ENCODE results near the gene TMPRSS13. TPM values are rescaled to one million over a fixed set of nuclear protein-coding genes. Genes with fewer than 3 reads are reported as not detected.
A peak's percentile ranks its signal among the peaks of the same experiment; 100 is the strongest.
"Not testable (repeated sequence)": the region's sequence is repeated elsewhere in the genome, so short reads cannot be mapped to it uniquely, and the experiment has no call there.

The TMPRSS13 gene
- total RNA-seq, 2 experiments from 2014 or later: 2.0 to 2.6 TPM

GRCh38 chr11:117873828-117874125, 55.4 kb downstream of the TMPRSS13 start:
- H3K27me3 Mint-ChIP-seq: peaks cover 46% of the 10 kb centered on the region
- H3K36me3 Mint-ChIP-seq: no peaks in the 10 kb centered on the region
- ChIA-PET POLR2A (no interaction called here), CTCF (interaction anchor here (1.2 kb wide), 1 partner anchor 73 kb away, joined by 5 read pairs; no protein-coding TSS in a partner anchor)
- no peak overlapping the region for H3K4me3 Mint-ChIP-seq
- H3K27ac Mint-ChIP-seq: no peak overlapping the region
- no peak for DNase-seq
- H3K4me1 Mint-ChIP-seq (ENCODE audit: low read depth): peaks cover 21% of the 10 kb centered on the region
- intact Hi-C loops (cut with micrococcal nuclease): no loop called here
- H3K9me3 Mint-ChIP-seq: no peaks in the 10 kb centered on the region

DNA sequence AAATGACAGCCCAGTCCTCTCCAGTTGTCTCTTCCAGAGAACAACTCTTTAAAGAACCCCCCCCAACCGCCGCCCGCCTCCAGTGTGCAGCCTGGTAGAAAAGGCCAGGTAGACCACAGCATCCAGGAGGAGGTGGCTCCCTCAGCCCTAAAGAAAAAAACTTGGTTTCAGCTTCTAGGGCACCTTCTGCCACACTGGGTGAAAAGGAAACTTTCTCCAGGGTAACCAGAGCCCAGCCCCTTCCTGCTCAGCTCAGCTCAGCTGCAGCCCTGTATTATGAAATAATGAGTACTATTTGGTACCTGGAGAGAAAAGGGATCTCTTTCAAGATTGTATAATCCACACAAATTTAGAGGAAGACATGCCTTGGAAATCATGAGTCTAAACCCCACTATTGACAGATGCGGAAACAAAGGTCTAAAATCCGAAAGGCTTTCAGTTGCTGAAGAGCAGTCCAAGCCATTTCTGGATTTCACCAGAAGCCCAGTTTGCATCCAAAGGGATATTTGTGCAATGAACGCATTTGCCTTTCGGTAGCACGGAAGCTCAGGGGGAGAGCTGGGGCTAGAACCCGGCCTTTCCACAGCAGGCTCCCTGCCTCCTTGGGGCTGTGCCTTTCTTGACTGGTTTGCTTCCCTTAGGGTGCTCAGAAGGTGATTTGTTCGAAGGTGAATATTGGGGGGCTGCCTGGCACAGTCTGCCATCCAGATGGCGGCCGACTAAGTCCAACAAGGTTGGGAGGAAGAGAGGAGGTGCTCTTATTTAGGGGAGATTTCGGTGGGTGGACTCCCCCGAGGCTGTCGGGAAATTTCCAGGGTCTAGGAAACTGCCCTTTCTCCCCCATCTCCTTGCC, 56.0 kb downstream of the TMPRSS13 start:
- H3K9me3 Mint-ChIP-seq: no peaks in the 10 kb centered on the region
- H3K4me1 Mint-ChIP-seq (ENCODE audit: low read depth): peaks cover 23% of the 10 kb centered on the region
- no peak overlapping the region for H3K27ac Mint-ChIP-seq
- no peak for DNase-seq
- CTCF ChIA-PET: interaction anchor here (1.2 kb wide), 1 partner anchor 73 kb away, joined by 5 read pairs; no protein-coding TSS in a partner anchor
- peaks cover 41% of the 10 kb centered on the region for H3K27me3 Mint-ChIP-seq
- intact Hi-C loops (cut with micrococcal nuclease): no loop called here
- H3K36me3 Mint-ChIP-seq: no peaks in the 10 kb centered on the region
- H3K4me3 Mint-ChIP-seq: no peak overlapping the region
- POLR2A ChIA-PET: no interaction called here

DNA sequence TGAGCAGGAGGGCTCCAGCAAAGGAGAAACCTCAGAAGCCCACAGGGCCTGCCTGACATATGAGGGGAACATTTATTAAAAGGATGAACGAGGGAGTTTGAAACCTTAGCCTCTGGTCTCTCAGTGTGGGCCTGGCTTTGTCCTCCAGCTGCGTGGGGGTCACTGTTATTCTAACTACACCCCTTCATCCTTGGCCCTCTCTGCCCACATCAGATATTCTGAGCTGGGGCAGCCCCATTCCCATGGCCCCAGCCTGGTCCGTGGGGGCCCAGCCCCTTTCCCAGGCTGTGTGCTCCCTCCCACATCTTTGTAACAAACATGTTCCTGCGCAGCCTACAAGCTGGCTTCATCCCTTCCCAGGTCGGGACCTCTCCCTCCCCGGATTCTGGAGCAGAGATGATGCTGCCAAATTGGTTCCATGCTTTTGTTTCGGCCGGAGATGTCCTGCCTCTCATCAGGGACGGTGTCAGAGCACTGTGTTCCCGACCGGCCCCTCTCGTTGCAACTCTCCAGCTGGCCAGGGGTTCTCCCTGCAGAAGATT, 56.7 kb downstream of the TMPRSS13 start:
- Mint-ChIP-seq H3K4me1 (ENCODE audit: low read depth) (peaks cover 27% of the 10 kb centered on the region), H3K27ac (no peak overlapping the region), H3K4me3 (no peak overlapping the region), H3K9me3 (no peaks in the 10 kb centered on the region), H3K27me3 (peaks cover 37% of the 10 kb centered on the region), H3K36me3 (no peaks in the 10 kb centered on the region)
- DNase-seq: no peak
- intact Hi-C loops (cut with micrococcal nuclease): no loop called here
- ChIA-PET POLR2A (no interaction called here), CTCF (interaction anchor here (1.2 kb wide), 1 partner anchor 74 kb away, joined by 5 read pairs; no protein-coding TSS in a partner anchor)

GRCh38 chr11:117871784-117872183, 57.4 kb downstream of the TMPRSS13 start:
- Mint-ChIP-seq H3K9me3 (no peaks in the 10 kb centered on the region), H3K27ac (no peak overlapping the region), H3K27me3 (peaks cover 30% of the 10 kb centered on the region), H3K36me3 (no peaks in the 10 kb centered on the region), H3K4me1 (ENCODE audit: low read depth) (peaks cover 27% of the 10 kb centered on the region), H3K4me3 (no peak overlapping the region)
- POLR2A ChIA-PET: no interaction called here
- no peak for DNase-seq
- CTCF ChIA-PET: no interaction called here
- intact Hi-C loops (cut with micrococcal nuclease): no loop called here

GRCh38 chr11:117871160-117871559, 58.0 kb downstream of the TMPRSS13 start:
- Mint-ChIP-seq H3K4me3 (no peak overlapping the region), H3K27ac (no peak overlapping the region), H3K27me3 (peaks cover 27% of the 10 kb centered on the region), H3K4me1 (ENCODE audit: low read depth) (peaks cover 25% of the 10 kb centered on the region), H3K9me3 (no peaks in the 10 kb centered on the region), H3K36me3 (no peaks in the 10 kb centered on the region)
- ChIA-PET CTCF (no interaction called here), POLR2A (no interaction called here)
- DNase-seq: no peak
- intact Hi-C loops (cut with micrococcal nuclease): no loop called here

GRCh38 chr11:117870103-117870952, 58.9 kb downstream of the TMPRSS13 start:
- no peak overlapping the region for H3K27ac Mint-ChIP-seq
- peaks cover 20% of the 10 kb centered on the region for H3K27me3 Mint-ChIP-seq
- POLR2A ChIA-PET: no interaction called here
- CTCF ChIA-PET: no interaction called here
- H3K4me3 Mint-ChIP-seq: no peak overlapping the region
- no peak for DNase-seq
- peaks cover 18% of the 10 kb centered on the region for H3K4me1 Mint-ChIP-seq (ENCODE audit: low read depth)
- intact Hi-C loops (cut with micrococcal nuclease): no loop called here
- H3K36me3 Mint-ChIP-seq: no peaks in the 10 kb centered on the region
- H3K9me3 Mint-ChIP-seq: no peaks in the 10 kb centered on the region

DNA sequence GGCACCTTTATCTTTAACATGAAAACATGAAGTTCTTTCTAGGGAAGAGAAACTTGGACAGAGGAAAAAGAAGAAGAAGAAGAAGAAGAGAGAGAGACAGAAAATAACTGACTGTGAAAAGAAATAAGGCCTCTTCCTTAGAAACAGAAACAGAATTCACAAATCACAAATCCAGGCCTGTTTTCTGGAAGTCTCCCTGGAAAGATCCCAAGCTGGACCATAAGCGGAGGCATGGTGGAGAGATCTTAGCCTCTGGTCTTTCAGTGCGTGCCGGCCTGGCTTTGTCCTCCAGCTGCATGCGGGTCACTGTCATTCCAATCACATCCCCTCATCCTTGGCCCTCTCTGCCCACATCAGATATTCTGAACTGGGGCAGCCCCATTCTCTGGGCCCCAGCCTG, 59.6 kb downstream of the TMPRSS13 start:
- CTCF ChIA-PET: no interaction called here
- POLR2A ChIA-PET: no interaction called here
- intact Hi-C loops (cut with micrococcal nuclease): no loop called here
- Mint-ChIP-seq H3K27ac (no peak overlapping the region), H3K36me3 (no peaks in the 10 kb centered on the region), H3K4me1 (ENCODE audit: low read depth) (peaks cover 13% of the 10 kb centered on the region), H3K4me3 (no peak overlapping the region), H3K9me3 (no peaks in the 10 kb centered on the region), H3K27me3 (peaks cover 15% of the 10 kb centered on the region)
- DNase-seq: no peak

DNA sequence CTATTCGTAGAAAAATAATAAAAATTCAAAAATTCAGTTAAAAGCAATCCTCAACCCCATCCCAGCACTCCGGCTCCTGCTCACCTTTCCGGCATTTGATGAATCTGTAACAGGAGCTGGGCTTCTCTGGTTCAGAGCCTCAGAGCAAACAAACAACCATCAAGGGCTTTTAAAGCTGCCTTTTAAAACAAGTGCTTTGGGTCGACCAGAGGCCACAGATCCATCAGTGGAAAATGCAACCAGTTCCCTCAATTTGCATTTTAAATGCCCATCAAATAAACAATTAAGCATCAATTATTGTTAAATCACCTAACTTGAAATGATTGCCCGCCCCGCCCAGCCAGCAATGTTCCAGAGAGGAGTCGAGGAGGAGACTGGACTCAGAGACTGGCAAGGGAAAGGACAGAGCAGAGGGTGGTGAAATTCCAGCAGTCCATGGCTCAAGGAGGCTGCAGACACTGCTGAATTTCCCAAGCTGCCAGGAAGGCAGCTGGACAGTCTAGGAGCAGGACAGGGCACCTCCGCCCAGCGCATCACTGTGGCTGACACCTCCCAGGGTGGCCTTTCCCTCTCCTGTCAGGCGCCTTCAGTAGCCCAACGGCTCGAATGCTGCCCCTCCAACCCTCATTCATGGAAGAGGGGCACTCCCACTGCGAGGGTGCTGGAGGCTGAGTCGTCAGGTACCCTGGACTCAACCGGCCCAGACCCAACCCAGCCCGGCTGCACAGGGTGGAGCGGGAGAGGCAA, 60.2 kb downstream of the TMPRSS13 start:
- peaks cover 11% of the 10 kb centered on the region for H3K27me3 Mint-ChIP-seq

DNA sequence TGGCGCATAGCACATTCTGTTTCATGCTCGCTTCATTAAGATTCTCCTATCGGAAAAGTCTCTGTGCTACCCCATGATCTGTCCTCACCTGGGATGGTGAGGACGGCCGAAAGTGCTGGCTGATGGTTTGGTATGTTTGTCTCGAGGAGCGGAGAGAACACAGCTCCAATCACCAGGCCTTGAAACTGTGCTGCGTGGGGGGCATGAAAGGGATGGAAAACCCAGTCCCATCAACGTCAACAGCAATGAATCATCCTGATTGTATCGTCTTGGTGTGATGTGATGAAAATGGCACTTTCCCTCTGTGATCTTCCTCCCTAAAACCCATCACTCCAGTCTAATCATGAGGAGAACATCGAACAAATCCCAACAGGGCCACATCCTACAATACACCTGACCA, 61.1 kb downstream of the TMPRSS13 start:
- H3K9me3 Mint-ChIP-seq: no peaks in the 10 kb centered on the region
- POLR2A ChIA-PET: interaction anchor here (0.7 kb wide), 1 partner anchor 304 kb away, joined by 3 read pairs; no protein-coding TSS in a partner anchor
- CTCF ChIA-PET: interaction anchor here (0.7 to 1.2 kb wide), 3 partner anchors 37 to 185 kb away, joined by 3 to 6 read pairs (median 5); no protein-coding TSS in a partner anchor
- peak; percentile 40 for DNase-seq
- H3K27me3 Mint-ChIP-seq: peaks cover 7% of the 10 kb centered on the region
- no peaks in the 10 kb centered on the region for H3K36me3 Mint-ChIP-seq
- peaks cover 8% of the 10 kb centered on the region for H3K4me1 Mint-ChIP-seq (ENCODE audit: low read depth)
- intact Hi-C loops (cut with micrococcal nuclease): no loop called here
- H3K4me3 Mint-ChIP-seq: no peak overlapping the region
- no peak overlapping the region for H3K27ac Mint-ChIP-seq

More for the DNA sequence above, 60.2 kb downstream of the TMPRSS13 start:
- POLR2A ChIA-PET: no interaction called here
- DNase-seq: no peak
- no peak overlapping the region for H3K4me3 Mint-ChIP-seq
- H3K27ac Mint-ChIP-seq: no peak overlapping the region
- intact Hi-C loops (cut with micrococcal nuclease): no loop called here
- peaks cover 11% of the 10 kb centered on the region for H3K4me1 Mint-ChIP-seq (ENCODE audit: low read depth)
- H3K36me3 Mint-ChIP-seq: no peaks in the 10 kb centered on the region
- H3K9me3 Mint-ChIP-seq: no peaks in the 10 kb centered on the region
- CTCF ChIA-PET: no interaction called here

GRCh38 chr11:117866526-117866925, 62.7 kb downstream of the TMPRSS13 start:
- CTCF ChIA-PET: interaction anchor here (0.6 to 1.2 kb wide), 3 partner anchors 22 to 187 kb away, joined by 3 read pairs; no protein-coding TSS in a partner anchor
- no peaks in the 10 kb centered on the region for H3K27me3 Mint-ChIP-seq

GRCh38 chr11:117865546-117865945, 63.7 kb downstream of the TMPRSS13 start:
- POLR2A ChIA-PET; H3K36me3 Mint-ChIP-seq; H3K4me3 Mint-ChIP-seq; intact Hi-C loops (cut with micrococcal nuclease); H3K27ac Mint-ChIP-seq; H3K27me3 Mint-ChIP-seq; DNase-seq; H3K4me1 Mint-ChIP-seq (ENCODE audit: low read depth); H3K9me3 Mint-ChIP-seq: not testable (repeated sequence)
- CTCF ChIA-PET: interaction anchor here (0.7 to 1.7 kb wide), 3 partner anchors 21 to 187 kb away, joined by 3 to 6 read pairs (median 3); no protein-coding TSS in a partner anchor

More at GRCh38 chr11:117866526-117866925, 62.7 kb downstream of the TMPRSS13 start:
- no peak overlapping the region for H3K27ac Mint-ChIP-seq
- peaks cover 6% of the 10 kb centered on the region for H3K4me1 Mint-ChIP-seq (ENCODE audit: low read depth)
- DNase-seq: no peak
- intact Hi-C loops (cut with micrococcal nuclease): no loop called here
- no peaks in the 10 kb centered on the region for H3K9me3 Mint-ChIP-seq
- POLR2A ChIA-PET: no interaction called here
- H3K36me3 Mint-ChIP-seq: no peaks in the 10 kb centered on the region
- no peak overlapping the region for H3K4me3 Mint-ChIP-seq

Data from activated CD4-positive, alpha-beta memory T cell treated with anti-CD3 and anti-CD28 coated beads for 36 hours (primary cell).